GM21529 (cell line): Measurements from ENCODE around the gene MIOX.

Experiments used
- ATAC-seq: cut with Tn5 transposase; IDR thresholded peaks from one replicate; pipeline ENCODE4 v1.9.1; 2021; ENCODE audit not compliant: unreplicated experiment

The MIOX gene

DNA sequence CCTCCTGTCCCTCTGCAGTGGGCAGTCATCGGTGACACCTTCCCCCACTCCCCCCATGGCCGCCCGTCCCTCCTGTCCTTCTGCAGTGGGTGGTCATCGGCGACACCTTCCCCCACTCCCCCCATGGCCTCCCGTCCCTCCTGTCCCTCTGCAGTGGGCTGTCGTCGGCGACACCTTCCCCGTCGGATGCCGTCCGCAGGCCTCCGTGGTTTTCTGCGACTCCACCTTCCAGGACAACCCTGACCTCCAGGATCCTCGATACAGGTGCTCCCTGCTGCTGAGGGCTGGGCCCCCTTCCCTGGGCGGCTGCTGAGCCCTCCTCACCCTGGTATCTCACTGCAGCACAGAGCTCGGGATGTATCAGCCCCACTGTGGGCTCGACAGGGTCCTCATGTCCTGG, 2.2 kb downstream of the MIOX start:
- ATAC-seq = no peak

DNA sequence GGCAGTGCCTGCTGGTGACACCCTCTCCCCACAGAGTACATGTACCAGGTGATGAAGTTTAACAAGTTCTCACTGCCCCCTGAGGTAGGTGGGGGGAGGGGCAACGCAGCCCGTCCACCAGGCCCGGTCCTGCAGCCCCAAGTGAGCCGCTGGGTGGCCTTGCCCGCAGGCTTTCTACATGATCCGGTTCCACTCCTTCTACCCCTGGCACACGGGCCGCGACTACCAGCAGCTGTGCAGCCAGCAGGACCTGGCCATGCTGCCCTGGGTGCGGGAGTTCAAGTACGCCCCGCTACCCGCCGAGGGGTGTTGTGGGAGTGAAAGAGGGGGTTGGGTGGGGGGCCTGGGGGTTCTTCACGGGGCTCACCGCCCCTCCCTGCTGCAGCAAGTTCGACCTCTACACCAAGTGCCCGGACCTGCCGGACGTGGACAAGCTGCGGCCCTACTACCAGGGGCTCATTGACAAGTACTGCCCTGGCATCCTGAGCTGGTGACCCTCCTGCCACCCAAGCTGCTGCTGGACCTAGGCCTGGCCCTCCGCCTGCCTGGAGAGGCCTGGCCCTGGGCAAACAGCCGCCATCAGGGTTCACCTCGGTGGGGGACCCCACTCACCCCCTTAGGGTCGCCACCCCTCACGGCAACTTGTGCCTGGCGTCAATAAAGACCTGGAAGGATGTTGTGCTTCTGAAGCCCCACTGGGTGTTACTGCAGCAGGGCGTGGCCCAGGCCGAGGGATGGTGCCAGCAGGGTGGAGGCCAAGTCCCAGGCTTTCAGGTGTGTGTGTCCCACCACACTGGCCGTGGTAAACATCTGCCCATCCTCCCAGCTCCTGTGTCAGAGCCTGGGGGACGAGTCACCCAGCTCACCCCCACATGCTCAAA, 2.9 kb downstream of the MIOX start:
- ATAC-seq = no peak

DNA sequence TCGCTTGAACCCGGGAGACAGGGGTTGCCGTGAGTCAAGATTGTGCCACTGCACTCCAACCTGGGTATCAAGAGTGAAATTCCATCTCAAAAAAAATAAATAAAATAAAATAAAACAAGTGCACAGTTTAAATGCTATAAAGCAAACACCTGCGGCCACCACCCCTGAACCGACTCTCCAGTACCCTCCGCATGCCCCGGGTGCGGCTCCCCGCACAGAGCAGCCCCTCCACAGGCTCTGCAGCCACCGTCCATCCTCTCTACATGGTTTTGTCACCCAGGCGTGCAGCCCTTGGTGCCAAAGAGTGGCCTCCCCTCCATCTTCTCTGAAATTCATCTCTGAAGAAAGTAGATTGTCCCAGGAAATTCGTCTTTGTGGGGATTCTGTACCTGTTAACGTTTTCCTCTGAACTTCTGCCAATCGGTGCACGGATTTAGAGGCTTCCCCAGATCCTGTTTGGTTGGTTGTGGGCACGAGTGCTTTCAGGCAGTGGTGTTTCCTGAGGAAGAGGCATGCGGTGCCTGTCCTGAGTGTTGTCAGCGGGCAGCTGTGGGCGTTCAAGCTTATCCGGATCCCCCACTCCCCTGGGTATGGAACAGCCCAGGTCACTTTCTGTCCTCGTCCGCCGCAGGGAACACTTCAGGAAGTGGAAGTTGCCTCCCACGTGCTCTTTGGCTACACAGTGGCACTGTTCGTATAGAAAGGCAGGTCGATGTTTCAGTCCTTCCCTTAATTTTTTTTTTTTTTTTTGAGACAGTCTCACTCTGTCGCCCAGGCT, 4.1 kb downstream of the MIOX start:
- ATAC-seq = no peak

DNA sequence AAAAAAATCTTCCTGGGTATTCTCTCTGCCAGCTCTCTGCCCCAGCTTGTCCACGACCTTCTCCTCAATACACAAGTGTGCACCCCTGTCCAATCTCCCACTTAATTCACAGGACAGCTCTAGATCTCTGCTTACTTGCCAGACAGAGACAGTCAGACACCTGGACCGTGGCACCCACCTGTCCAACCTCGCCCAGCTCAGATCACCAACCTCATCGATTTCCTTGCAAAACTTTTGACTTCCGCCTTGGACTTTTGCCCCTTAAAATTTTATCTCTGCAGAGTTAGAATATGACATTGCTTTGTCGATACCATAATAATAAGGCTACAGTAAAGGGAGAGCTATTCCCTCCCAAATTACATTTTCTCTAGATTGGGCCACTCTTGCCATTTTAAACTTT, 10.4 kb downstream of the MIOX start:
- no peak for ATAC-seq

DNA sequence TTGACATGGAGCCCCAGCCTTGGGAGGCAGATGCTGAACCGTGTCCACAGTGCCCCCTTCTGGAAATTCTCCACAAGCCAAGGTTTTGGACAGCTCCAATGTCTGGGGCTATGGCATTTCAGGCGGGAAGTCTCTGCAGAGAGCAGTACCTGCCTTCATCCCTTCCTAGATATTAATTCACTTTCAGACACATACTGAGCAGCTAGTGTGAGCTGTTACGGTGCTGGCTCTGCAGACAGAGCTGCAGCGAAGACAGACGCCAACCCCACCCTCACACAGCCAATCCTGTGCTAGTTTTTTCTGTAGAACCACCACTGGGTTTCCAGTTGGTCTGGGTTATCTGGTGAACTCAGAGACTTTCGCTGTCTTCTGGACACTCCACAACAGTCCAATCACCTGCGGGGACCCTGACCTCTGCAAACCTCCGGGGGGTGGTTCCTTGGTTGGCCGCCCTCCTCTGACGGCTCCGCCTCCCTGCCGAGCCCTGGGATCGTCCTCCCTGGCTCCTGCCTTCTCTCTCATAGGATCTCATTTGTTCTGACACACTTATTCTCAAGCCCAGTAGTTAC, 11.7 kb downstream of the MIOX start:
- no peak for ATAC-seq

DNA sequence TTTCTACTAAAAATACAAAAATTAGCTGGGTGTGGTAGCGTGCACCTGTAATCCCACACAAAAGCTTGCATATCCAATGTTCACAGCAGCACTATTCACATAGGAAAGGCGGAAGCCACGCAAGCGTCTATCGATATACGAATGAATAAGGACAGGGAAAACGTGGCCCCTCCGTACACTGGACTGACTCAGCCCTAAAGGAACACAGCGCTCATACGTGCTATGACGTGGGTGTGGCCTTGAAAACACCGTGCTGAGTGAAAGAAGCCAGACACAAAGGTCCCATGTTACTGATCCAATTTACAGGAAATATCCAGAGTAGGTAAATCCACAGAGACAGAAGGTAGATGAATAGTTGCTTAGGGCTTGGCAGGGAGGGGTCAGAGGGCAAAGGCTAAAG, 13.8 kb downstream of the MIOX start:
- no peak for ATAC-seq

DNA sequence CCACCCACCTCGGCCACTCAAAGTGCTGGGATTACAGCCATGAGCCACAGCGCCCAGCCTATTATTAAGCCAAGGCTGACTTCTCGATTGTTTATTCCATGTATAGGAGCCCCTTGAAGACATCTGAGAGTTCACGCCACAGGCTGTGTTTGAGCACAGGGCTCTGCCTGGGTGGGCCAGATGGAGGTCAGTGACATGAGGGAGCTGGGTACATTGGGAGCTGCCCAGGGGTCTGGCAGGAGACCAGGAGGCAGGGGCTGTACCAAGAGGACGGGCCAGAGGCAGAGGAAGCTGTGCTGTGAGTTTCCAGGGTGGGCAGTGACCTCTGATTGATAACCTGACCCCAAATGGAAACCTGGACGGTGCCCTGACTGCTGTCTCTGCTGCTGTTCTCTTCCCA, 15.4 kb downstream of the MIOX start:
- ATAC-seq = no peak

DNA sequence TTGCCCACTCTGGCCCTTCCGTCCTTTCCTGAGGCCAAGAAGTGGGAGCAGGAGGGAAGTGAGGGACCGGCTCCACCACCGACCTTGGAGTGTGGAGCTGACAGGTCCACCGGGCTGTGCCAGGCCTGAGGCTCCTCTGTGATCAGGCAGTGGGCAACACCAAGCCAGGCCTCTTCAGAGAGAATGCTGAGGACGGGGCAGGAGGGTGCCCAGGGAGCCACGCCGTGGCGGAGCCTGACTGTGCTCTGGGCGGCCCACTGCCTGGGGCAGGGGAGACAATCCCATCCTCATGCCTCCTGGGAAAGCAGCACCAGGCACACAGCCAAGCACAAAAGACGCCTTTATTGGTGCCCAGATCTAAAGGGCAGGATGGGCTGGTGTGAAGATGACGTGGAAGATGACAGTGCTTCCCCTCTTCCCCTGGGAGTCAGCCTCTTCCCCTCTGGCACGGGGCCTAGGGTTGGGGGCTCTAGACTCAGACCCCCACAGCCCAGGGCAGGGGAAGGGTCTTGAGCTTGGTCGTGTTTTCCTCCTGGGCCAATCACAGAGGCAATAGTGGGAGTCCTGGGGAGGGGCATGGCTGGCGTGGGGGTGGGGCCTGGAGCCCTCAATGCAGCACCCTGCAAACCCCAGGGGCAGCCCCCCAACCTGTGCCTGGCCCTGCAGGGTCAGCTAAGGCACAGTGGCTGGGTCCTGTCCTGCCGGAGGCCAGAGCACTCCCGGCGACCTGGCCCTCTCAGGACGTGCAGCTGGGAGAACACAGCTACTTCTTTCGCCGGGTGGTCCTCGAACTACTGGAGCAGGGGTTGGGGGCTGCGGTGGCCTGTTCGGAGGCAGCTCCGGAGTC, 16.2 kb downstream of the MIOX start:
- ATAC-seq = no peak

DNA sequence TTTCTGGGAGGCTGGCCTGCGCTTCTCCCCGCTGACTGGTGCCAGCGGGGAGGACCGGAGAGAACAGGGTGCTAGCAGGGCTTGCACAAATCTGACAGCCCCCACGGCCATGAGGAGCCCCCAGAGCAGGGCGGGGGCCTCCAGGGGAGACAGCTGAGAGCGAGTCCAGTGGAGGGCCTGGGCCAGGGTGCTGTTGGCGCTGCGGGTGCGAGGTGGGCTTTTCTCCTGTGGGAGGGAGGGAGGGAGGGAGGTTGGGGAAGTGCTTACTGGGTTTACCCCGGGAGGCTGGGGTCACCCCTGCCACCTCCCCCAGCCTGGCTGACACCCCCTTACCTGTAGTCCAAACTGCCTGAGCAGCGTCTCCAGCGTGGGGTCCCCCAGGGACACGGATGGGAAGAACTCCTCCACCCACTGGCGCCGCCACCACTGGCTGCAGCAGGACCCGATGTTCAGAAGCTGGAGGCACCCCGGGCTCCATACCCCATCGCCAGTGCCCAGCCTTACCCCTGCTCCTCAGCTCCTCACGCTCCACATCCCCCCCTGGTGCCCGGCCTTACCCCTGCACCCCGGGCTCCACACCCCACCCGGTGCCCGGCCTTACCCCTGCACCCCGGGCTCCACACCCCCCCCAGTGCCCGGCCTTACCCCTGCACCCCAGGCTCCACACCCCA, 17.0 kb downstream of the MIOX start:
- ATAC-seq = no peak

DNA sequence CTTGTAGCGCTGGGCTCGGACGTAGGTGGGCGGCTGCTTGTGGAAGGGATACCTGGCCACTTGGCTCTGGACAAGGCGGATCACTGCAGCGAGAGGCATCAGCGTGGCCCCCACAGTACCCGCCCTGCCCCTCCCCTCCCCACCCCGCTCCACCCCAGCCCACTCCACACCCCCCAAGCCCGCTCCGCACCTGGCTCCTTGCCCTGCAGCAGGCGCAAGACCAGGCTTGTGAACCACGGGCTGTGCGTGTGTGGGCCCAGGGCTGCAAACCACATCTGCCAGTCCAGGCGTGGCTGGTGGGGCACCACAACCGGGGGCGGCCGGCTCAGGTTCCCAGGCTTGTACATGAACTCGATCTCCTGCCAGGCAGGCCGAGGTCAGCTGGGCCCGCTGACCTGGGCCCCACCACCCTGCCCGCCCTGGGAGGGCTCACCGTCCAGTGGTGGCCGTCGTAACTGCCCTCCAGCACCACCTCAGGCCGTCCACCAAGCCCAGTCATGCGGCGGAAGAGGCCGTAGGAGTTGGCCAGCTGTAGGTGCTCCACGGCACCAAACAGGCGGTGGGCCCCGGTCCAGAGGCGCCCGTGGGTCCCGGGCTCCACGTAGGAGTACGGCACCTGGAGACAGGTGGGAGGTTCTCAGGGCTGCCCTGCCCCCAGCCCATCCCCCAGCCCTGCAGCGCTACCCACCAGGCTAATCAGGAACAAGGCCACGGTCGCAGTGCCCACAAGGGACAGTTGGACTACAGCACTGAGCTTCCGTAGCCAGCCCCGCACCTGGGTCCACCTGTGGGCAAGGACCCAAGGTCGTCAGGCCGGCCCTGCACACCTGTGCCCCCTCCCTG, 17.9 kb downstream of the MIOX start:
- ATAC-seq = no peak

DNA sequence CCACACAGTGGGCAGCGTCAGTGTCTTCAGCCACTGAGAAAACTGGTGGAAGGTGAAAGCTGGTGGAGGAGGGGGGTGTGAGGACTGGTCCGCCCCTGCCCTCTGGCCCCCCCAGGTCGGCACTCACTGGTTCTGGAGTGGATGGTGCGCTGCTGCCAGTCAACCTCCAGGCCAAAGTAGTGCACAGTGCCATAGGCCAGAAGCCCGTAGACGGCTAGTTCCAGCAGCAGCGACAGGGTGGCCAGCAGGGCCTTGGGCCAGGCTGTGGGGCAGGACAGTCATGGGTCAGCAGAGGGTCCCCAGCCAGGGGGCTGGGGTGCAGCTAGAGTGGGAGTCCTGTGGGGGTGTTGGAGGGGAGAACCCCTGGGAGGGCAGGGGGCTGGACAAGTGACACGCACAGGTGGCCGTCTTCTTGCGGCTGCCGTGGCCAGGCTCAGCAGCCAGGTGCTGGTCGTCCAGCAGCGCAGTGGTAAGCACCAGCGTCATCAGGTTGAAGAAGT, 18.7 kb downstream of the MIOX start:
- ATAC-seq = no peak

DNA sequence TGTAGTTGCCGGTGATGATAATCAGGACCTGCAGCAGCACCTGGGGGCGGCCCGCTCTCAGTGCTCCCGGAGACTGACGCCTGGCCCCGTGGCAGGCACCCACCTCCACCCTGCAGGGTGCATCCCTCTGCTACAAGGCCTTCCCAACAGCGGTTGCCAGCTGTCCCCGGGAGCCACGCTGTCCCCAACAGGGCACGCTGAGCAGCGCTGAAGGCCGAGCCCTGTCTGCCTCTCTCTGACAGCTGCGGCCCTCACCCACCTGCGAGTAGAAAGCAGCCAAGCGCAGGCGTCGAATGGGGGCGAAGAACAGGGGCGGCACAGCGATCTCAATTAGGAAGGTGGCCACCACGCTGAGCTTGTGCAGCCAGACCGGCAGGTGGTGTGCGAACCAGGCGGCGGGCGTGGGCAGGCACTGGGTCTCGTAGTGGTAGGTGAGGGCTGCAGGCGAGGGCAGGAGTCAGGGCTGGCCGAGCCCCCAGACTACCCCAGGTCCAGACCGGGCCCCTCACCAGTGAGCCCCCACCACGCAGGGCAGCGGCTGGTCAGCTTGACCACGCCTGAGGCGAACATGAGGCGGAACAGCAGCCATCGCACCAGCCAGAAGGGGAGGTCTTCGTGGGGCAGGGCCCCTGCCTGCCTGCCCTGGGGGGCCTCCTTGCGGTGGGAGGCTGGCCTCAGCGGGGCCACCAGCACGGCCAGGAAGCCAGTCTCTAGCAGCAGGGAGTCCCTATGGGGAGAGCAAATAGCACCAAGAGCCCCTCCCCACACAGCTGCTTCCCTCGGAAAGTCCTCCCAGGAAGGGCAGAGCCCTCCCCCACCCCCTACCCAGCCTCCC, 19.3 kb downstream of the MIOX start:
- ATAC-seq = no peak

DNA sequence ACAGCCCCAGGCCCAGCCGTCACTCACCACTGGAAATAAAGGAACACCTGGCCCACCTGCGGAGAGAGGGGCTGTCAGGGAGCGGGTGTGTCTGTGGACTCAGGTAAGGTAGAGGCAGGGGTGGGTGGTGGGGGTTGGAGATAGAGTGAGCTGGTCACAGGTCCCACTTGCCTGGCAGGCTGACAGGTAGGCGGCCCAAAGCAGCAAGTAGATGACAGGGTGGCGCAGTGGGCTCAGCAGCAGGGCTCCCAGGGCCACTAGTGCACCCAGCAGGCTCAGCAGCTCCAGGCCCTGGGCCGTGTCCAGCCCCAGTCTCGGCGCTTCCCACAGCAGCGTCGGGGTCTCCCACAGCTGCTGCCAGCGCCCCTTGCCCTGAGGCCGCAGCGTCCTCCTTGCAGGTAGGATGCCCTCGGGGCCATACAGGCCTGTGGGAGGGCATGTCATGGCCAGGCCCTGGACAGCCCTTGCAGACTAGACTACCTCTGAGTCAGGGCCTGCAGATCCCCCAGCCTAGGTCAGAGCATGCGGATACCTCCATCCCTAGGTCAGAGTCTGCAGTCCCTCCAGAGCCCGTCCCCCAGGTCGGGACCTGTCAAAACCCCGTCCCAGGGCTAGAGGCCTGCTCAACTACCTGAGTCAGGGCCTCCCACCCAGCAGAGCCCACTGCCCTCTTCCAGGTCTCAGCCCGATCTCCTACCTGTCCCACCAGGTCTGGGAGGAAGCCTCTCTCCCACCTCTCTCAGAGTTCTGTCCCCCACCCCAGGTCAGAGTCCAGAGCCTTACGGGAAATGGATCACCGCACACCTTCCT, 20.2 kb downstream of the MIOX start:
- no peak for ATAC-seq

DNA sequence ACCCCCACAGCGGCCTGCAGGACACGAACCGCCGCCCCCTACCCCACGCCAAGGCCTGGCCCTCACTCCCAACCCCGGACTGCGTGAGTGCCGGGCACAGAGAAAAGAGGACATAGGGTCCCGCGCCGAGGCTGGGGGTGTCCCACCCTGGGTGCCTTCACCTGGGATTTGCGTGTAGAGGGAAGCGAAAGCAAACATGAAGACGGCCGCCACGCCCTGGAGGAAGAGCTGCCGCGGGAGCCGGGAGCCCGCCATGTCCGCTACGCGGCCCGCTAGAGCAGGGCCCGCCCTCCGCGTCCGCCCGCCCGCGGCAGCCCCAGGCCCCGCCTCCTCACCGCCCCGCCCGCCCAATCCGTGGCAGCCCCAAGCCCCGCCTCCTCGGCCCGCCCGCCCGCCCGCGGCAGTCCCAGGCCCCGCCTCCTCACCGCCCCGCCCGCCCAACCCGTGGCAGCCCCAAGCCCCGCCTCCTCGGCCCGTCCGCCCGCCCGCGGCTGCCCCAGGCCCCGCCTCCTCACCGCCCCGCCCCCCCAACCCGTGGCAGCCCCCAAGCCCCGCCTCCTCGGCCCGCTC, 20.8 kb downstream of the MIOX start, which contains the start of gene LMF2:
Gene LMF2, minus strand, starts transcription at position 282 of the 570 bp plus-strand sequence. Its CDS starts 27 bp downstream, at position 255.
- peak; percentile 55 for ATAC-seq

DNA sequence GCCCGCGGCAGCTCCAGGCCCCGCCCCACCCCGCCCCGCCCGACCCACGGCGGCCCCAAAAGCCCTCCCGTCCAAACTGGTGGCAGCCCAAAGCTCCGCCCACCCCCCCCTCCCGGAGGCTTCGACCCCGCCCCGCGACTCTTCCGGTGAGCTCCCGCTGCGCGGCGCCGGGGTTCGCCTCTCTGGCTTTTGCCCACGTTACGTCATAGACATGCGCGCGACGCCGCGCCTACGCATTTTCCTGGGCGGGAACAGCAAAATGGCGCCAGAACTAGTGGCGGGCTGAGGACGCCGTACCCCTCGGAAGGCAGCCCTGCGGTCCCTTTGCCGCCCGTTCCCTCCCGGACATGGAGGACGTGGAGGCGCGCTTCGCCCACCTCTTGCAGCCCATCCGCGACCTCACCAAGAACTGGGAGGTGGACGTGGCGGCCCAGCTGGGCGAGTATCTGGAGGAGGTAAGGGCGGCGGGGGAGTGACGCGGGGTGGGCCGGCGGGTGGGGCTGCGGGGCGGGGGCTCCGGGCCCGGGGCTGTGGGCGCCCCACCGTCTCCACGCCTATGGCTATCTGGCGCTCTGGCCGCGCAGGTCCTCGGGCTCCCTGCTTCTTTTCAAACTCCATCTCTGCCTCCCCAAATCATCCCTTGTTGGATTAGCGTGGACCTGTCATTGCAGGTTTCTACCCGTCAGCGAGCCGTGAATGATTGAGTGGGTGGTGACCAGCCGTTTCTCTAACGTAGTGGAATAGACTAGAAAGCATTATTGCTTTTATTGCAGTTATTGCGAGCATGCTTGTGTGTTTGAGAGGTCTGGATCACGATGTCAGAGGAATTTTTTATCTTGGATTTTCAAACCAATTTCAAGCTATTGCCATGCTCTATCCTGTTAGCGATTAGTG, 21.6 kb downstream of the MIOX start, which contains the start of gene NCAPH2:
Gene NCAPH2, plus strand, starts transcription at position 234 of the 894 bp plus-strand sequence. Its CDS starts 114 bp downstream, at position 348.
- peak; percentile 58 for ATAC-seq

DNA sequence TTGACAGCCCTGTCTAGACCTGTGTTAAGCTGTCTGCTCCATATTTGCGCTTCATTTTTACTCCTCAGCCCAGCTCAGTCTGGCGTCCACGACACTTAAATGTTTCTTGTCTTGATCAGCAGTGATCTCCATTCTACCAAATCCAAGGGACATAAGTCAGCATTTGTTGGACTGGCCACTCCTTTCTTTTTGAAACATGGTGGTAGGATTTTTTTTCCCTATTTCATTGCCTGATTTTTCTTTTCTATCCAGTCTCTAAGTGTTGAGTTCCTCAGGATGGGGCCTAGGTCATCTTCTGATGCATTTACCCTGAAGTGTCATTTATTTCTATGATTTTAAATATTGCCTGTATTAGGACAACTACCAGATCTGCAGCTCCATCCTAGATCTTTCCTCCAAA, 22.2 kb downstream of the MIOX start:
- ATAC-seq = no peak
